ENCODE data around the gene LRCH1. TPM values are rescaled to one million over a fixed set of nuclear protein-coding genes. Genes with fewer than 3 reads are reported as not detected.

LRCH1 gene
- total and polyA plus RNA-seq, 4 experiments from 2014 or later = 1.2 to 19.1 (median 12.1) TPM

DNA sequence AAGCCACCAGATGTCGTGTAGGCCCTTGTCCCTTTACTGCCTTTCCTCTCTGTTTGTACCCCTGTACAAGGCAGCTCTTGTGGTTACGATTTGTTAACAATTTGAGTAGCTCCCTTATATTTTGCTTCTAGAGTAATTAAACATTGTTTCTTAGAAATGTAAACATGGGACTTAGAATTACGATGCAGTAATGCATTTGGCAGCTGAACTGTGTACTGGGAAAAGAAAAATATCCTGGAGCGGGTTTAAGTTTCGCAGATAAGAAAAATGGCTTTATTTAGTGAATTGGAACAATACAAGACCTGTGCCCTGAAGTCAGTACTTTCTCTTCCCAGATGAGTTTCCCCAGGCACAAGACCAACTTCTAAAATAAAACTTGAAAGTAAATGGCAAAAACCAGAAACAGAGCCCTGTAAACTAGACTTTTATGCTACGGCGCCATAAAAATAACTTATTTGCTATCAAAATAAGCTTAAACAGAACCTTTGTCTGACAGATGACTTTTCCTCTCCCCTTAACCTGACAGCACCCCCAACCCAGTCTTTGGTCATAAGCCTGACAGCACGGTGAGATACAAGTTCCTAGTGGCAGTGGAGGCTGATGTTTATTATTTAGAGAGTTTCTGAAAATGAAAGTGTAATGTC is 63.0 kb downstream of the LRCH1 start:
- Histone ChIP-seq H3K27ac (ENCODE audit: low read depth, low read length) (no peak overlapping the region), H3K4me1 (ENCODE audit: insufficient read depth, low read length) (peaks cover 4% of the 10 kb centered on the region), H3K36me3 (ENCODE audit: insufficient read depth, low read length) (no peaks in the 10 kb centered on the region), H3K27me3 (ENCODE audit: insufficient read depth, low read length) (no peaks in the 10 kb centered on the region), H3K9me3 (ENCODE audit: control insufficient read depth in 1 of 2, low read length in 2 of 2) (no peaks in the 10 kb centered on the region), H3K4me3 (ENCODE audit: low read length in 2 of 2) (no peak overlapping the region)
- no peak for DNase-seq
- Mint-ChIP-seq H3K4me1 (peaks cover 25 to 62% (median 46%) of the 10 kb centered on the region in 4 donors), H3K4me3 (no peak overlapping the region), H3K27me3 (no peaks in the 10 kb centered on the region), H3K9me3 (no peaks in the 10 kb centered on the region), H3K27ac (no peak overlapping the region), H3K36me3 (peaks cover 0 to 6% of the 10 kb centered on the region in 2 donors)
- POLR2A ChIA-PET (ENCODE audit: partially characterized antibody) = no interaction called here
- CTCF ChIA-PET (ENCODE audit: partially characterized antibody) = no interaction called here
- intact Hi-C loops (cut with micrococcal nuclease) = no loop called here

DNA sequence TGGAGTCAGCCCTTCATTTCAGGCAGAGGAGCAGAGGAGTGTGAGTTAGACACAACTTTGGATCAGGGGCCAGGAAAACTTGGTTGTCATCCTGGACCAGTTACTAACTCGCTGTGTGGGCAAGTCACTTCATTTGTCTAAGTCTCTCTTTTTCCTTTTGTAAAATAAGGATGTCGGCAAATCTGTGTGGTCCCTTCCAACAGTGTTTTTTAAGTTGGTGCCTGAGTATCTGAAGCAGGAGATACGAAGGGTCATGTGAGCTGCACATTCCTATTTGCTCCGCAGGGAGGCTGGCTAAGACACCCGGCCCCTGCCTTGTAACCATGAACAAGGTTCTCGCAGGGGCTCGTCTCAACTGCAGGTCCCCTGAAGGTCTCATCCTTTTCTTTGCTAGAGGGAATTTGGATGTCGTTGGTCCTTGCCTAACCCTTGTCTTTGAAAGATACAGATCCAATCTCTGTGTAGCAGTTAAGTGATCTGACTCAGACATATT is 64.3 kb downstream of the LRCH1 start:
- no peak for DNase-seq
- no peaks in the 10 kb centered on the region for H3K36me3 ChIP-seq (ENCODE audit: insufficient read depth, low read length)
- peaks cover 31 to 65% (median 52%) of the 10 kb centered on the region in 4 donors for H3K4me1 Mint-ChIP-seq
- no peaks in the 10 kb centered on the region for H3K9me3 Mint-ChIP-seq
- no peaks in the 10 kb centered on the region for H3K27me3 ChIP-seq (ENCODE audit: insufficient read depth, low read length)
- H3K9me3 ChIP-seq (ENCODE audit: control insufficient read depth in 1 of 2, low read length in 2 of 2) = no peaks in the 10 kb centered on the region
- POLR2A ChIA-PET (ENCODE audit: partially characterized antibody) = no interaction called here
- H3K4me1 ChIP-seq (ENCODE audit: insufficient read depth, low read length) = peaks cover 4% of the 10 kb centered on the region
- peak overlapping the region in 2 of 7 donors; percentile 69 to 71 for H3K27ac Mint-ChIP-seq
- intact Hi-C loops (cut with micrococcal nuclease) = no loop called here
- H3K4me3 Mint-ChIP-seq = no peak overlapping the region
- CTCF ChIA-PET (ENCODE audit: partially characterized antibody) = no interaction called here
- H3K27ac ChIP-seq (ENCODE audit: low read depth, low read length) = no peak overlapping the region
- peaks cover 0 to 6% of the 10 kb centered on the region in 2 donors for H3K36me3 Mint-ChIP-seq
- H3K4me3 ChIP-seq (ENCODE audit: low read length in 2 of 2) = no peak overlapping the region
- H3K27me3 Mint-ChIP-seq = no peaks in the 10 kb centered on the region

- intact Hi-C loops (cut with micrococcal nuclease) = no loop called here
- peaks cover 0 to 6% of the 10 kb centered on the region in 2 donors for H3K36me3 Mint-ChIP-seq
- DNase-seq = no peak
- Histone ChIP-seq H3K27me3 (ENCODE audit: insufficient read depth, low read length) (no peaks in the 10 kb centered on the region), H3K4me3 (ENCODE audit: low read length in 2 of 2) (no peak overlapping the region), H3K27ac (ENCODE audit: low read depth, low read length) (no peak overlapping the region), H3K36me3 (ENCODE audit: insufficient read depth, low read length) (no peaks in the 10 kb centered on the region), H3K4me1 (ENCODE audit: insufficient read depth, low read length) (peaks cover 4% of the 10 kb centered on the region), H3K9me3 (ENCODE audit: control insufficient read depth in 1 of 2, low read length in 2 of 2) (no peaks in the 10 kb centered on the region)
- no peaks in the 10 kb centered on the region for H3K9me3 Mint-ChIP-seq
- POLR2A ChIA-PET (ENCODE audit: partially characterized antibody) = no interaction called here
- CTCF ChIA-PET (ENCODE audit: partially characterized antibody) = no interaction called here
- H3K4me3 Mint-ChIP-seq = no peak overlapping the region
- H3K4me1 Mint-ChIP-seq = peaks cover 30 to 71% (median 51%) of the 10 kb centered on the region in 4 donors
- H3K27ac Mint-ChIP-seq = no peak overlapping the region
- H3K27me3 Mint-ChIP-seq = no peaks in the 10 kb centered on the region
These were observed 64.9 kb downstream of the LRCH1 start for GRCh38 chr13:46617885-46618284.

DNA sequence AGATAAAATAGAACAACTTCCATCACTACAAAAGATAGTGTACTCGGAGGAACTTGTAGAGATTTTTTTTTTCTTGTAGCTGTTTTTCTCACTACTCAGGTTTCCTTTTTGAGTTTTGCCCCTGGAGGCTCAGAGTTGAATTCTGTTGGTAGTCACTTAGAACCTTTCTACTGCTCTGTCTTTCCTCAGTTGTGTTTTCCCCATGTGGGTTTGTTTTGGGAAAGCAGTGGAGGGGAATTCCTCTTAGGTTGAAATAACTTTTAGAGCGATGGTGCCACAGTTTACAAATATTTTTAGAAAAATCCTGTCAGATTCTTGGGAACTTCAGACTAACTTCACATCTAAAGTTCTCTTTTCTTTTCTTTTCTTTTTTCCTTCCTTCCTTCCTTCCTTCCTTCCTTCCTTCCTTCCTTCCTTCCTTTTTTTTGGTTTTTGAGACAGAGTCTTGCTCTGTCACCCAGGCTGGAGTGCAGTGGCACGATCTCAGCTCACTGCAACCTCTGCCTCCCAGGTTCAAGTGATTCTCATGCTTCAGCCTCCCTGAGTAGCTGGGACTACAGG is 65.8 kb downstream of the LRCH1 start:
- Histone ChIP-seq H3K27ac (ENCODE audit: low read depth, low read length) (no peak overlapping the region), H3K4me3 (ENCODE audit: low read length in 2 of 2) (no peak overlapping the region), H3K36me3 (ENCODE audit: insufficient read depth, low read length) (no peaks in the 10 kb centered on the region), H3K4me1 (ENCODE audit: insufficient read depth, low read length) (peaks cover 4% of the 10 kb centered on the region), H3K27me3 (ENCODE audit: insufficient read depth, low read length) (no peaks in the 10 kb centered on the region), H3K9me3 (ENCODE audit: control insufficient read depth in 1 of 2, low read length in 2 of 2) (no peaks in the 10 kb centered on the region)
- H3K36me3 Mint-ChIP-seq = peaks cover 0 to 6% of the 10 kb centered on the region in 2 donors
- ChIA-PET CTCF (ENCODE audit: partially characterized antibody) (no interaction called here), POLR2A (ENCODE audit: partially characterized antibody) (no interaction called here)
- no peak for DNase-seq
- intact Hi-C loops (cut with micrococcal nuclease) = no loop called here
- no peaks in the 10 kb centered on the region for H3K27me3 Mint-ChIP-seq
- H3K27ac Mint-ChIP-seq = peak overlapping the region in 1 of 7 donors; percentile 17
- no peaks in the 10 kb centered on the region for H3K9me3 Mint-ChIP-seq
- peaks cover 31 to 69% (median 55%) of the 10 kb centered on the region in 4 donors for H3K4me1 Mint-ChIP-seq
- H3K4me3 Mint-ChIP-seq = no peak overlapping the region

- intact Hi-C loops (cut with micrococcal nuclease) = no loop called here
- Mint-ChIP-seq H3K4me1 (peaks cover 31 to 73% (median 59%) of the 10 kb centered on the region in 4 donors), H3K27me3 (no peaks in the 10 kb centered on the region), H3K9me3 (no peaks in the 10 kb centered on the region), H3K4me3 (no peak overlapping the region), H3K27ac (no peak overlapping the region), H3K36me3 (peaks cover 0 to 6% of the 10 kb centered on the region in 2 donors)
- H3K4me1 ChIP-seq (ENCODE audit: insufficient read depth, low read length) = peaks cover 7% of the 10 kb centered on the region
- no peak overlapping the region for H3K4me3 ChIP-seq (ENCODE audit: low read length in 2 of 2)
- DNase-seq = no peak
- no peaks in the 10 kb centered on the region for H3K27me3 ChIP-seq (ENCODE audit: insufficient read depth, low read length)
- ChIA-PET CTCF (ENCODE audit: partially characterized antibody) (no interaction called here), POLR2A (ENCODE audit: partially characterized antibody) (no interaction called here)
- no peaks in the 10 kb centered on the region for H3K36me3 ChIP-seq (ENCODE audit: insufficient read depth, low read length)
- H3K9me3 ChIP-seq (ENCODE audit: control insufficient read depth in 1 of 2, low read length in 2 of 2) = no peaks in the 10 kb centered on the region
- no peak overlapping the region for H3K27ac ChIP-seq (ENCODE audit: low read depth, low read length)
These were observed 67.1 kb downstream of the LRCH1 start for GRCh38 chr13:46620029-46620428.

GRCh38 chr13:46620471-46620870 is 67.5 kb downstream of the LRCH1 start:
- no peak overlapping the region for H3K27ac Mint-ChIP-seq
- ChIA-PET CTCF (ENCODE audit: partially characterized antibody) (interaction anchor here (1.2 kb wide), 1 partner anchor 69 kb away, joined by 4 read pairs; no protein-coding TSS in a partner anchor), POLR2A (ENCODE audit: partially characterized antibody) (no interaction called here)
- H3K4me1 Mint-ChIP-seq = peaks cover 36 to 76% (median 62%) of the 10 kb centered on the region in 4 donors
- no peaks in the 10 kb centered on the region for H3K9me3 Mint-ChIP-seq
- H3K36me3 Mint-ChIP-seq = peaks cover 0 to 6% of the 10 kb centered on the region in 2 donors
- no peak overlapping the region for H3K4me3 ChIP-seq (ENCODE audit: low read length in 2 of 2)
- no peak overlapping the region for H3K27ac ChIP-seq (ENCODE audit: low read depth, low read length)
- H3K4me1 ChIP-seq (ENCODE audit: insufficient read depth, low read length) = peaks cover 12% of the 10 kb centered on the region
- no peak for DNase-seq
- no peaks in the 10 kb centered on the region for H3K27me3 Mint-ChIP-seq
- no peaks in the 10 kb centered on the region for H3K9me3 ChIP-seq (ENCODE audit: control insufficient read depth in 1 of 2, low read length in 2 of 2)
- no peaks in the 10 kb centered on the region for H3K27me3 ChIP-seq (ENCODE audit: insufficient read depth, low read length)
- H3K36me3 ChIP-seq (ENCODE audit: insufficient read depth, low read length) = no peaks in the 10 kb centered on the region
- intact Hi-C loops (cut with micrococcal nuclease) = no loop called here
- no peak overlapping the region for H3K4me3 Mint-ChIP-seq

DNA sequence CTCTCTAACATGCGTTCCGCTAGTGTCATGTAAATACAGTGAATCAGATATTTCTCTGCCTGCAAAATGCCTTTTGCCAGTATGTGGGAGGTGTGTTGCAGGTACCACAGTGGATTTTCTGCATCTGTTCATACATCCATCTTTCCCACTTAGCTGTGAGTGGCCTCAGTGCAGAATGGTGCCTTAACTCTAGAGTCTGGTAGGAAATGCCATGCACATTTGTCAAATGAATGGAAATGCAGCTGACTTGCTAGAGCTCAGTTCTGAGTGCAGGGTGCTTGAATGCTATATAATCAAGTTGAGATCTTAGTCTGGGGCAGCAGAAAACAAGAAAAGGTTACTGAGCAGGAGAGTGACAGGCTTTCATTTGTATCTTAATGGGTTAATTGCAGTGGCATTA is 68.2 kb downstream of the LRCH1 start:
- no peak for DNase-seq
- Mint-ChIP-seq H3K36me3 (peaks cover 0 to 3% of the 10 kb centered on the region in 2 donors), H3K9me3 (no peaks in the 10 kb centered on the region), H3K27ac (no peak overlapping the region), H3K4me1 (peaks cover 40 to 81% (median 63%) of the 10 kb centered on the region in 4 donors), H3K27me3 (no peaks in the 10 kb centered on the region), H3K4me3 (no peak overlapping the region)
- intact Hi-C loops (cut with micrococcal nuclease) = no loop called here
- Histone ChIP-seq H3K9me3 (ENCODE audit: control insufficient read depth in 1 of 2, low read length in 2 of 2) (no peaks in the 10 kb centered on the region), H3K4me1 (ENCODE audit: insufficient read depth, low read length) (peaks cover 18% of the 10 kb centered on the region), H3K36me3 (ENCODE audit: insufficient read depth, low read length) (no peaks in the 10 kb centered on the region), H3K27ac (ENCODE audit: low read depth, low read length) (no peak overlapping the region), H3K4me3 (ENCODE audit: low read length in 2 of 2) (no peak overlapping the region), H3K27me3 (ENCODE audit: insufficient read depth, low read length) (no peaks in the 10 kb centered on the region)
- POLR2A ChIA-PET (ENCODE audit: partially characterized antibody) = no interaction called here
- CTCF ChIA-PET (ENCODE audit: partially characterized antibody) = interaction anchor here (1.2 kb wide), 1 partner anchor 69 kb away, joined by 4 read pairs; no protein-coding TSS in a partner anchor
